ENCODE results near the gene HARS1.
"Not testable (repeated sequence)": the region's sequence is repeated elsewhere in the genome, so short reads cannot be mapped to it uniquely, and the experiment has no call there.

Gene HARS1

GRCh38 chr5:140674629-140675028, 16.5 kb downstream of the HARS1 start:
- no peak for DNase-seq (ENCODE audit: low read depth)

- no peak for DNase-seq (ENCODE audit: low read depth)
Observed at GRCh38 chr5:140674211-140674610, 17.0 kb downstream of the HARS1 start.

- DNase-seq (ENCODE audit: low read depth) = no peak
Observed at GRCh38 chr5:140673187-140673976, 17.8 kb downstream of the HARS1 start, which contains the start of gene DND1. Gene DND1 (minus strand): TSS chr5:140673576. CDS start chr5:140673542, 34 bp downstream.

GRCh38 chr5:140672455-140673186, 18.5 kb downstream of the HARS1 start:
- no peak for DNase-seq (ENCODE audit: low read depth)

GRCh38 chr5:140671472-140672125, 19.6 kb downstream of the HARS1 start:
- no peak for DNase-seq (ENCODE audit: low read depth)

GRCh38 chr5:140671035-140671434, 20.1 kb downstream of the HARS1 start:
- DNase-seq (ENCODE audit: low read depth) = not testable (repeated sequence)

GRCh38 chr5:140664359-140665119, 26.6 kb downstream of the HARS1 start, which contains the start of gene WDR55:
Gene WDR55 (plus strand): TSS chr5:140664904. CDS start chr5:140664913, 9 bp downstream.
- peak; percentile 92 for DNase-seq (ENCODE audit: low read depth)

GRCh38 chr5:140664030-140664358, 27.2 kb downstream of the HARS1 start:
- DNase-seq (ENCODE audit: low read depth) = no peak

GRCh38 chr5:140660371-140660770, 30.8 kb downstream of the HARS1 start:
- DNase-seq (ENCODE audit: low read depth) = not testable (repeated sequence)

- no peak for DNase-seq (ENCODE audit: low read depth)
Observed at GRCh38 chr5:140658870-140659269, 32.3 kb downstream of the HARS1 start.

- DNase-seq (ENCODE audit: low read depth) = no peak
Observed at GRCh38 chr5:140647042-140647419, 44.1 kb downstream of the HARS1 start.

- DNase-seq (ENCODE audit: low read depth) = no peak
Observed at GRCh38 chr5:140642718-140643117, 48.5 kb downstream of the HARS1 start.

- DNase-seq (ENCODE audit: low read depth) = no peak
Observed at GRCh38 chr5:140641716-140642115, 49.5 kb downstream of the HARS1 start.

GRCh38 chr5:140639148-140639981, 51.8 kb downstream of the HARS1 start, which contains the start of gene TMCO6:
Gene TMCO6 (plus strand): TSS chr5:140639451. CDS start chr5:140639528, 77 bp downstream.
- DNase-seq (ENCODE audit: low read depth) = peak; percentile 96

- DNase-seq (ENCODE audit: low read depth) = not testable (repeated sequence)
Observed at GRCh38 chr5:140638898-140639147, 52.3 kb downstream of the HARS1 start.

GRCh38 chr5:140637371-140638100, 53.6 kb downstream of the HARS1 start:
- DNase-seq (ENCODE audit: low read depth) = no peak

GRCh38 chr5:140635291-140636257, 55.6 kb downstream of the HARS1 start:
- no peak for DNase-seq (ENCODE audit: low read depth)

- no peak for DNase-seq (ENCODE audit: low read depth)
Observed at GRCh38 chr5:140634103-140634502, 57.1 kb downstream of the HARS1 start.

- no peak for DNase-seq (ENCODE audit: low read depth)
Observed at GRCh38 chr5:140633501-140633900, 57.7 kb downstream of the HARS1 start.

Data from stimulated activated CD8-positive, alpha-beta memory T cell treated with anti-CD3 and anti-CD28 coated beads, Interleukin-7, amount 100 ng/mL, for 24 hours (primary cell).